ENCODE results near the gene OR10V1.

The OR10V1 gene

DNA sequence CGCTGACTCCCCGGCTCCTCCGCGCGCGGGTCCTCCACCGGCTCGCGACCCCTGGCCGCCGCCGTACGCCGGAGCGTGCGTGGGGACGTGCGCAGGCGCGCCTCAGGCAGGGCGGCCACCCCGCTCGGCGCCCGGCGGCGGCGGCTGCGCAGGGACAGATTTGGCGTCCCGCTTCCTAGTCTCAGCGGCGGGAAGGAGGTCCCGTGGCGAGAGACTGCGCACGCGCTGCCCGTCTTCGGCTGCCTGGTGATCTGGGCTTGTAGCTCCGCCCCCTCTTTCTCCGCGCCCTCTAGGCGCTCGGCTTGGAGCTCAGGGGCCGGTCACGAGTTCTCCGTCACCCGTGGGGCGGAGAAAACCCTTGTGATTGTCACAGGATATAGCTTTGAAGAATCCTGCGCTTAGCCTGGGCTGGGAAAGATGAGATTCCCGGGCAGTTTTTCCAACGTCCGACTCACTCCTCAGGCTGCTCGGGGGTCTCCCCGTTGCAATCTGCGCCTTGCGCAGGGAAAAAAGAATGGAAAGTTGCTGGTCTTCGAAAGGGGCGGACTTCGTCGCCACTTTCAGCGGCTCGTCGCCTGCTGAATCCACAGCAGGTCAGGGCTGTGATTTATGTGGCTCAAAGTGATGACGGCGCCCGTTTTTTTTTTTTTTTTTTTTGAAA is 44.6 kb downstream of the OR10V1 start, which contains the start of gene PATL1:
TSS of gene PATL1 (minus strand) at position 88 of the 661 bp plus-strand sequence. CDS start 142 bp downstream, outside the sequence.
- DNase-seq (ENCODE audit: low read depth in 2 of 2), result peak; percentile 97 to 98

DNA sequence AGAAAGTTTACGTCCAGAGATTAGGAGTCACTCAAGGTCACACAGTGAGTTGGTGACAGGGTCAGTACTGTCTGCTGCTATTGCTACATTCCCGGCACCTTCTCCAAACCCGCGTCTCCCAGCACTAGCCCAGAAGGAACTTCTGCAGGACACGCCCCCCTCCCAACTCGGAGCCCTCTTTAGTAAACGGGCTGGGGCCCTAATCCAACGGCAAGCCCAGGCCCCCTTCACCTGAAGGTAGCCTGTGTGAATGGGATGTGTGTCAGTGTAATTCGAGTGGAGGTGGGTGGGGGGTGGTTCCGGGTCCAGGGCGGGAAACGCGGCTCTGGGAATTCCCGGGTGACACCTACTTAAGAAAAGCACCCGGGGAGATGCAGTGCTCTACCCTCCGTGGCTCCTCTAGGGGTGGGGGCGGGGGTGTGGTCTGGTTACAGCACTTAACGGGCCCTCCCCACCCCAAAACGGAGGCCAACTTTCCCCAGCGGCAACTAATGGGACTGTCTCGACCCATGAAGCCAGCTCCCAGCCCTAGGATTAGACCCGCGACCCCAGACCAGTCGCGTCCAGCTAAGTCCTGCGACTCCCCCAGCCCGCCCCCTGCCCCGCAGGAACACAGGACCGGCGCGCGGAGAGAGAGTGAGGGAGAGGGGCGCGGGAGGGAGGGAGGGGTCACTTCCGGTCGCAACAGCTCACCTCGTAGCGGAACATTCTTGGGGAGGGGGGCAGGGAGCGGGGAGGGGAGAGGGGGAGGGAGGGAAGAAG is 45.3 kb downstream of the OR10V1 start:
- peak; percentile 48 to 49 for DNase-seq (ENCODE audit: low read depth in 2 of 2)

DNA sequence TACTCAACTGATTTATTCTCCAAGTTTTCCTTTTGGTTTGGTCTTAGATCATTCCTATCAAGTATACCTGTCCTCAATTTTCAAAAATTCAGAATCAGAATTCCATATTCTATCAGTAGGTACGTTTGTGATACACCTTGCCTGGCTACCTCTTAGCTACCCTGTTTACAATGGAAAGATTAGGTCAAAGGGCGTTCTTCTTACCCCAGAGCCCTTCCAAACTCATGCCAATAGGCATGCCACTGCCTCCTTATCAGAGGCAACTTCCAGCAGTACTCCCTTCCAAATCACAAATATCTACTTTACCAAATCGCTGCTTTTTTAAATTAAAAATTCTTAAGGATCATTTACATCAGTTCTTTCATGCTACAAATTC is 45.8 kb downstream of the OR10V1 start:
- no peak for DNase-seq (ENCODE audit: low read depth in 2 of 2)

DNA sequence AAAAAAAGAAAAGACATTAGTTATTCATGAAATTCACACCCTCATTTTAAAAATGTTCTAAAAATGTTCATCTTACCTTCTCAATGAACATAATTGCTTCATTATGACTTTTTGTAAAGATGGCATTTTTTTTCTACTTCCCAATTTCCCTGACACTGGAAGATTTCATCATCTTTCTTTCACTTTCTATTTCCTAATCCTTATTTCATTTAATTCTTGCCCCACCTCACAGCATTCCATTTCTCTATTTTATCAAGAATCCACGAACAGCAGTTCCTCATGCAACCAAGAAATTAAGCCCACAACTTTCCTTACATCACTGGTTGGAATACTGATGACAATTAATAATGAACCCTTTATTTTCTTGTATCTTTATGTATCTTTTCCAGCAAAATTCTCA is 46.7 kb downstream of the OR10V1 start:
- DNase-seq (ENCODE audit: low read depth in 2 of 2), result no peak

Data from stimulated activated CD4-positive, alpha-beta T cell treated with anti-CD3 and anti-CD28 coated beads, Interleukin-15, amount 100 ng/mL, for 48 hours (primary cell).